Measurements from ENCODE around the gene PDPR.
"Not testable (repeated sequence)": the region's sequence is repeated elsewhere in the genome, so short reads cannot be mapped to it uniquely, and the experiment has no call there.

DNA sequence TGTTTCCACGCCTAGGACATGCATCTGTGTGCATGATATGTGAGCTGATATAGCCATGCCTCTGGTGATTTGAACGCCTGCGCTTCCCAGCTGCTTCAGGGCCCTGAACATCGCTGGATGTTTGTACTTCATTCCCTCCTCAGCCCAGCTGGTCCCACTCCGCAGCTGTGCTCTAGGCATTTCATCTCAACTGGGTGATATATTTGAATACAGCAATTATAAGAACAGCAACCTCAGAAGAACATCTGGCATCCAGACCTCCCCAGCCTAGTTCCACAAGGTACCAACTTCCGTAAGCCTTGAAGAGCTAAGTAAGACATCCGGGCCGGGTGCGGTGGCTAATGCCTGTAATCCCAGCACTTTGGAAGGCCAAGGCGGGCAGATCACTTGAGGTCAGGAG is 52.6 kb downstream of the PDPR start:
- TF ChIP-seq, protein P1, sequence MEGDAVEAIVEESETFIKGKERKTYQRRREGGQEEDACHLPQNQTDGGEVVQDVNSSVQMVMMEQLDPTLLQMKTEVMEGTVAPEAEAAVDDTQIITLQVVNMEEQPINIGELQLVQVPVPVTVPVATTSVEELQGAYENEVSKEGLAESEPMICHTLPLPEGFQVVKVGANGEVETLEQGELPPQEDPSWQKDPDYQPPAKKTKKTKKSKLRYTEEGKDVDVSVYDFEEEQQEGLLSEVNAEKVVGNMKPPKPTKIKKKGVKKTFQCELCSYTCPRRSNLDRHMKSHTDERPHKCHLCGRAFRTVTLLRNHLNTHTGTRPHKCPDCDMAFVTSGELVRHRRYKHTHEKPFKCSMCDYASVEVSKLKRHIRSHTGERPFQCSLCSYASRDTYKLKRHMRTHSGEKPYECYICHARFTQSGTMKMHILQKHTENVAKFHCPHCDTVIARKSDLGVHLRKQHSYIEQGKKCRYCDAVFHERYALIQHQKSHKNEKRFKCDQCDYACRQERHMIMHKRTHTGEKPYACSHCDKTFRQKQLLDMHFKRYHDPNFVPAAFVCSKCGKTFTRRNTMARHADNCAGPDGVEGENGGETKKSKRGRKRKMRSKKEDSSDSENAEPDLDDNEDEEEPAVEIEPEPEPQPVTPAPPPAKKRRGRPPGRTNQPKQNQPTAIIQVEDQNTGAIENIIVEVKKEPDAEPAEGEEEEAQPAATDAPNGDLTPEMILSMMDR (IDR thresholded peaks at IDR 0.05; ENCODE audit: poor library complexity, severe bottlenecking), result not testable (repeated sequence)
- not testable (repeated sequence) for TF ChIP-seq POLR2AphosphoS5 (IDR thresholded peaks at IDR 0.05); TAF1 (IDR thresholded peaks at IDR 0.05; ENCODE audit: low read depth); EZH2 (IDR thresholded peaks at IDR 0.05; ENCODE audit: borderline replicate concordance, insufficient read depth, low read length, poor library complexity, severe bottlenecking); EP300 (conservative IDR thresholded peaks at IDR 0.05; ENCODE audit: poor library complexity, severe bottlenecking)
- TF ChIP-seq, protein P2, sequence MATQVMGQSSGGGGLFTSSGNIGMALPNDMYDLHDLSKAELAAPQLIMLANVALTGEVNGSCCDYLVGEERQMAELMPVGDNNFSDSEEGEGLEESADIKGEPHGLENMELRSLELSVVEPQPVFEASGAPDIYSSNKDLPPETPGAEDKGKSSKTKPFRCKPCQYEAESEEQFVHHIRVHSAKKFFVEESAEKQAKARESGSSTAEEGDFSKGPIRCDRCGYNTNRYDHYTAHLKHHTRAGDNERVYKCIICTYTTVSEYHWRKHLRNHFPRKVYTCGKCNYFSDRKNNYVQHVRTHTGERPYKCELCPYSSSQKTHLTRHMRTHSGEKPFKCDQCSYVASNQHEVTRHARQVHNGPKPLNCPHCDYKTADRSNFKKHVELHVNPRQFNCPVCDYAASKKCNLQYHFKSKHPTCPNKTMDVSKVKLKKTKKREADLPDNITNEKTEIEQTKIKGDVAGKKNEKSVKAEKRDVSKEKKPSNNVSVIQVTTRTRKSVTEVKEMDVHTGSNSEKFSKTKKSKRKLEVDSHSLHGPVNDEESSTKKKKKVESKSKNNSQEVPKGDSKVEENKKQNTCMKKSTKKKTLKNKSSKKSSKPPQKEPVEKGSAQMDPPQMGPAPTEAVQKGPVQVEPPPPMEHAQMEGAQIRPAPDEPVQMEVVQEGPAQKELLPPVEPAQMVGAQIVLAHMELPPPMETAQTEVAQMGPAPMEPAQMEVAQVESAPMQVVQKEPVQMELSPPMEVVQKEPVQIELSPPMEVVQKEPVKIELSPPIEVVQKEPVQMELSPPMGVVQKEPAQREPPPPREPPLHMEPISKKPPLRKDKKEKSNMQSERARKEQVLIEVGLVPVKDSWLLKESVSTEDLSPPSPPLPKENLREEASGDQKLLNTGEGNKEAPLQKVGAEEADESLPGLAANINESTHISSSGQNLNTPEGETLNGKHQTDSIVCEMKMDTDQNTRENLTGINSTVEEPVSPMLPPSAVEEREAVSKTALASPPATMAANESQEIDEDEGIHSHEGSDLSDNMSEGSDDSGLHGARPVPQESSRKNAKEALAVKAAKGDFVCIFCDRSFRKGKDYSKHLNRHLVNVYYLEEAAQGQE (IDR thresholded peaks at IDR 0.05; ENCODE audit: borderline replicate concordance), result not testable (repeated sequence)

Measured in neural cell (in vitro differentiated cells).